GM19193 (cell line): ENCODE measurements around the gene TRAM2.

Experiments used
- POLR2A ChIP-seq: IDR thresholded peaks from 4 replicates; pipeline ENCODE4 v1.6.1; 2011; ENCODE audit not compliant: insufficient read depth, insufficient read length; ENCODE audit errors: extremely low read depth

TRAM2 gene

GRCh38 chr6:52547647-52548352 lies 29.1 kb downstream of the TRAM2 start:
- TF ChIP-seq POLR2A: no peak

GRCh38 chr6:52546678-52547077 lies 30.2 kb downstream of the TRAM2 start:
- TF ChIP-seq POLR2A: no peak

- TF ChIP-seq POLR2A: no peak
Measured at GRCh38 chr6:52546192-52546591, 30.7 kb downstream of the TRAM2 start.

- no peak for TF ChIP-seq POLR2A
Measured at GRCh38 chr6:52545406-52546119, 31.3 kb downstream of the TRAM2 start.

- no peak for TF ChIP-seq POLR2A
Measured at GRCh38 chr6:52544602-52545405, 32.1 kb downstream of the TRAM2 start.

- TF ChIP-seq POLR2A: no peak
Measured at GRCh38 chr6:52543729-52544601, 32.9 kb downstream of the TRAM2 start.

- TF ChIP-seq POLR2A: no peak
Measured at GRCh38 chr6:52543262-52543661, 33.6 kb downstream of the TRAM2 start.

GRCh38 chr6:52541135-52541534 lies 35.7 kb downstream of the TRAM2 start:
- TF ChIP-seq POLR2A: no peak

- TF ChIP-seq POLR2A: no peak
Measured at GRCh38 chr6:52540286-52540902, 36.5 kb downstream of the TRAM2 start.

- TF ChIP-seq POLR2A: no peak
Measured at GRCh38 chr6:52539607-52540006, 37.3 kb downstream of the TRAM2 start.

GRCh38 chr6:52538901-52539354 lies 37.9 kb downstream of the TRAM2 start:
- TF ChIP-seq POLR2A: no peak

- TF ChIP-seq POLR2A: no peak
Measured at GRCh38 chr6:52538252-52538900, 38.5 kb downstream of the TRAM2 start.

- TF ChIP-seq POLR2A: no peak
Measured at GRCh38 chr6:52537001-52537753, 39.7 kb downstream of the TRAM2 start.

- TF ChIP-seq POLR2A: no peak
Measured at GRCh38 chr6:52536424-52536916, 40.4 kb downstream of the TRAM2 start.
